HCT116 (cell line): ENCODE measurements around the gene AKR1C4. TPM values are rescaled to one million over a fixed set of nuclear protein-coding genes. Genes with fewer than 3 reads are reported as not detected.

Source experiments
- ATAC-seq: fragments of 200-7000 bp; cut with Tn5 transposase; 2 replicates; pipeline ENCODE4 v1.9.1; 2020; ENCODE audit warnings: mild to moderate bottlenecking, moderate library complexity
- BruUV-seq: library from RNA; stranded (reverse); fragments of 400-500 nt; replicated peaks from 2 replicates; lab custom pipeline; 2021; lab: Mats Ljungman, UMichigan
- CTCF ChIA-PET: fragments of 300-600 bp; sonication (Branson Sonifier 250); formaldehyde crosslinking; loops from one replicate; lab custom pipeline; 2021; ENCODE audit warnings: antibody characterized with exemption; lab: Charles Lee
- POLR2A ChIA-PET: fragments of 300-600, 350-600 bp; sonication (Branson Sonifier 250); formaldehyde crosslinking; loops from one replicate; lab custom pipeline; 2021; ENCODE audit warnings: antibody characterized with exemption; lab: Charles Lee
- RAD21 ChIA-PET, 2 experiments: fragments of 300-600 bp; sonication (Branson Sonifier 250); formaldehyde crosslinking; loops; one replicate each; lab custom pipeline; 2023; ENCODE audit warnings: low total read pairs in 2 of 2; ENCODE audit not compliant: uncharacterized antibody in 2 of 2, unreplicated experiment in 2 of 2, low non-redundant PET in 1 of 2; lab: Charles Lee
- DNase-seq: peaks from one replicate; pipeline ENCODE4 v3.0.0-alpha.2; 2010; ENCODE audit warnings: low read depth, low spot score
- H2AFZ ChIP-seq: fragments of 200-600 bp; shearing (Covaris generic), sonication (generic); 2 replicates; pipeline ENCODE4 v1.6.1; 2017; ENCODE audit warnings: low read depth, mixed run types, mixed read lengths, antibody characterized with exemption, low read length; ENCODE audit not compliant: poor library complexity, severe bottlenecking
- H3K27ac ChIP-seq: 2 replicates; pipeline ENCODE4 v1.5.1; 2012; ENCODE audit warnings: low read depth, low read length
- H3K27me3 ChIP-seq: fragments of 200-600 bp; sonication (generic); 2 replicates; pipeline ENCODE4 v1.6.1; 2016; ENCODE audit warnings: mixed run types, low read length, mixed read lengths; ENCODE audit not compliant: insufficient read depth
- H3K36me3 ChIP-seq, 2 experiments: fragments of 200-500 bp in 1 of 2; fragments of 200-600 bp in 1 of 2; sonication (Bioruptor generic) in 1 of 2; sonication (generic) in 1 of 2; 2 replicates each; pipeline versions ENCODE4 v1.5.1 to v1.6.1; 2014 to 2016; ENCODE audit warnings: low read length in 2 of 2, inconsistent platforms in 1 of 2, mixed read lengths in 1 of 2, mixed run types in 1 of 2; ENCODE audit not compliant: insufficient read depth in 2 of 2, control insufficient read depth in 1 of 2
- H3K4me1 ChIP-seq, 2 experiments: fragments of 200-600 bp in 1 of 2; sonication (generic) in 1 of 2; 2 replicates each; pipeline versions ENCODE4 v1.5.1 to v1.6.1; 2012 to 2017; ENCODE audit warnings: low read length in 2 of 2, inconsistent platforms in 1 of 2, mild to moderate bottlenecking in 1 of 2, mixed read lengths in 1 of 2, mixed run types in 1 of 2, moderate library complexity in 1 of 2; ENCODE audit not compliant: insufficient read depth in 2 of 2, control insufficient read depth in 1 of 2
- H3K4me2 ChIP-seq: fragments of 200-600 bp; sonication (generic); 2 replicates; pipeline ENCODE4 v1.6.1; 2017; ENCODE audit warnings: mixed run types, low read length, mixed read lengths
- H3K4me3 ChIP-seq, 2 experiments: fragments of 200-600 bp in 1 of 2; sonication (generic) in 1 of 2; replicated peaks in 1 of 2; 2 replicates each; pipeline ENCODE4 v1.5.1; 2011 to 2016; ENCODE audit warnings: low read length in 2 of 2, control low read depth in 1 of 2, low read depth in 1 of 2, mild to moderate bottlenecking in 1 of 2, mixed read lengths in 1 of 2, mixed run types in 1 of 2
- H3K79me2 ChIP-seq: fragments of 200-600 bp; sonication (generic); 2 replicates; pipeline ENCODE4 v1.6.1; 2017; ENCODE audit warnings: mild to moderate bottlenecking, mixed run types, low read length, moderate library complexity, mixed read lengths; ENCODE audit not compliant: insufficient read depth
- H3K9ac ChIP-seq: fragments of 200-600 bp; sonication (generic); 2 replicates; pipeline ENCODE4 v1.6.1; 2016; ENCODE audit warnings: low read length, mixed read lengths
- H3K9me2 ChIP-seq: fragments of 200-600 bp; sonication (generic), shearing (Covaris generic); 2 replicates; pipeline ENCODE4 v1.6.1; 2017; ENCODE audit warnings: mixed run types, mild to moderate bottlenecking, moderate library complexity; ENCODE audit not compliant: insufficient read depth
- H3K9me3 ChIP-seq, 2 experiments: fragments of 200-500 bp in 1 of 2; fragments of 200-600 bp in 1 of 2; sonication (Bioruptor generic) in 1 of 2; sonication (generic) in 1 of 2; 2 replicates each; pipeline ENCODE4 v1.6.1; 2014 to 2017; ENCODE audit warnings: low read length in 2 of 2, mixed read lengths in 2 of 2, inconsistent platforms in 1 of 2, low read depth in 1 of 2, mild to moderate bottlenecking in 1 of 2, mixed run types in 1 of 2, moderate library complexity in 1 of 2; ENCODE audit not compliant: control insufficient read depth in 1 of 2, insufficient read depth in 1 of 2
- H4K20me1 ChIP-seq: fragments of 200-600 bp; sonication (generic), shearing (Covaris generic); 2 replicates; pipeline ENCODE4 v1.6.1; 2017; ENCODE audit warnings: mixed run types, mild to moderate bottlenecking, moderate library complexity; ENCODE audit not compliant: insufficient read depth
- EGR1 ChIP-seq: IDR thresholded peaks from 2 replicates; pipeline ENCODE4 v1.6.1; 2012; ENCODE audit warnings: low read depth
- EZH2 ChIP-seq: fragments of 200-600 bp; sonication (generic); IDR thresholded peaks from 2 replicates; pipeline ENCODE4 v1.6.1; 2017; ENCODE audit warnings: antibody characterized with exemption, mixed run types
- EZH2phosphoT487 ChIP-seq: fragments of 200-600 bp; IDR thresholded peaks from 2 replicates; pipeline ENCODE4 v1.6.1; 2018; ENCODE audit warnings: antibody characterized with exemption, borderline replicate concordance
- FOSL1 ChIP-seq: IDR thresholded peaks from 2 replicates; pipeline ENCODE4 v1.6.1; 2012; ENCODE audit warnings: low read depth
- JUND ChIP-seq: IDR thresholded peaks from 2 replicates; pipeline ENCODE4 v1.6.1; 2012
- POLR2A ChIP-seq: IDR thresholded peaks from 2 replicates; pipeline ENCODE4 v1.7.0; 2011; ENCODE audit warnings: borderline replicate concordance; ENCODE audit not compliant: insufficient read depth, insufficient read length; ENCODE audit errors: extremely low read depth
- RAD21 ChIP-seq: IDR thresholded peaks from 2 replicates; pipeline ENCODE4 v1.6.1; 2012; ENCODE audit warnings: low read depth, mild to moderate bottlenecking
- SIN3A ChIP-seq: IDR thresholded peaks from 2 replicates; pipeline ENCODE4 v1.6.1; 2012; ENCODE audit warnings: low read depth
- SRF ChIP-seq: IDR thresholded peaks from 2 replicates; pipeline ENCODE4 v1.6.1; 2012; ENCODE audit warnings: low read depth
- TCF7L2 ChIP-seq: IDR thresholded peaks from 2 replicates; pipeline ENCODE4 v1.7.0; 2011; ENCODE audit warnings: borderline replicate concordance, inconsistent platforms; ENCODE audit not compliant: insufficient read depth, insufficient read length; ENCODE audit errors: extremely low read depth
- YY1 ChIP-seq: IDR thresholded peaks from 2 replicates; pipeline ENCODE4 v1.6.1; 2011; ENCODE audit warnings: low read length, low read depth, moderate library complexity, mild to moderate bottlenecking; ENCODE audit not compliant: insufficient replicate concordance; ENCODE audit errors: extremely low read depth
- ZFX ChIP-seq: fragments of 450-650 bp; IDR thresholded peaks from 2 replicates; pipeline ENCODE4 v1.6.1; 2017
- intact Hi-C: fragments of 100-400 bp; cut with micrococcal nuclease; formaldehyde crosslinking; loops from 2 replicates; pipeline ENCODE4 v1.10.0; 2022
- total RNA-seq: library from RNA; stranded (reverse); gene quantifications from one replicate; pipeline ENCODE4 v1.2.1, GENCODE V29; 2021; ENCODE audit not compliant: unreplicated experiment
- TF ChIP-seq, protein P1 (sequence below): IDR thresholded peaks from 2 replicates; pipeline ENCODE4 v1.6.1; 2012
- TF ChIP-seq, protein P2 (sequence below), 3 experiments: fragments of 200-600 bp in 1 of 3; sonication (generic) in 1 of 3; IDR thresholded peaks in 2 of 3; conservative IDR thresholded peaks in 1 of 3; 2 replicates each; pipeline ENCODE4 v1.5.1; 2012 to 2017; ENCODE audit warnings: low read depth in 2 of 3, low read length in 2 of 3, antibody characterized with exemption in 1 of 3, borderline replicate concordance in 1 of 3, control low read depth in 1 of 3, mild to moderate bottlenecking in 1 of 3, mixed read lengths in 1 of 3, mixed run types in 1 of 3, moderate library complexity in 1 of 3; ENCODE audit not compliant: insufficient read depth in 1 of 3

AKR1C4 gene
- total RNA-seq, 1 experiment from 2014 or later, result not detected

DNA sequence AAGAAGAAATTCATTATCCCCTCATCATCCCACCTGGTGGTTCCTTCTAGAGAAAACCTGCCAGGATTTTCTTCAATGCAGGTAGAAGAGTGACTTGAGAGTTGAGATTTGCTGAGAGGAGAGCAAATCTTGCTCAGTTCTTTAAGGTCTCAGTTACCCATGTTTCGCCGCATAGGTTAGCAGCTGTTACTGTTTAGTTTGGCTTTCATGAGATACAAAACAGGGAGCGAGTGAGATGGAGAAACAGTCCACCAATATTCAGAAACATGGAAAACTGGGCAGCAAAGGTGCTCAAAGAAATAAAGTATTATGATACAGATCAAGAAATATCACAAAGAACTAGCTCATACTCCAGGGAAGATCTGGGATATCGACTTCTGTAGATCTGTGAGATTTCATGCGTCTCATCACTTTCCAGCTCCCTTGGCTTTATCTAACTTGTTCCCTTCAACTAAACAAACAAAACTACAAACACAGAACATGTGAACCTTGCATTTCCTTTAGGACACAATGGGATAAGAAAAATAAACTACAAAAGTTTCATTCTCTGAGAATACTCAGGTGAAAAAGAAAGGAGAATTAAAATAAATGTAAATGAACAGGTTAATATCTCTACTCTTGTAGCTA, 63.4 kb downstream of the AKR1C4 start:
- H3K9me3 ChIP-seq, result no peaks in the 10 kb centered on the region
- RAD21 ChIA-PET, result no interaction called here
- ATAC-seq (no peak), DNase-seq (no peak)
- 0 out of 2 replicates have a peak, but pooled peaks cover 2% of the 10 kb centered on the region for H3K27me3 ChIP-seq
- no peaks in the 10 kb centered on the region for H4K20me1 ChIP-seq
- H3K79me2 ChIP-seq, result no peaks in the 10 kb centered on the region
- H3K4me2 ChIP-seq, result no peak overlapping the region
- no peak overlapping the region for H2AFZ ChIP-seq
- POLR2A ChIA-PET, result no interaction called here
- no peak overlapping the region for H3K4me3 ChIP-seq
- H3K4me1 ChIP-seq, result no peaks in the 10 kb centered on the region
- TF ChIP-seq EGR1 (no peak), POLR2A (no peak), RAD21 (no peak), EZH2 (no peak), FOSL1 (no peak), SIN3A (no peak), SRF (no peak), TCF7L2 (no peak), YY1 (no peak), JUND (no peak), EZH2phosphoT487 (no peak), ZFX (no peak)
- TF ChIP-seq, protein P1, sequence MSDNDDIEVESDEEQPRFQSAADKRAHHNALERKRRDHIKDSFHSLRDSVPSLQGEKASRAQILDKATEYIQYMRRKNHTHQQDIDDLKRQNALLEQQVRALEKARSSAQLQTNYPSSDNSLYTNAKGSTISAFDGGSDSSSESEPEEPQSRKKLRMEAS, result no peak
- TF ChIP-seq, protein P2, sequence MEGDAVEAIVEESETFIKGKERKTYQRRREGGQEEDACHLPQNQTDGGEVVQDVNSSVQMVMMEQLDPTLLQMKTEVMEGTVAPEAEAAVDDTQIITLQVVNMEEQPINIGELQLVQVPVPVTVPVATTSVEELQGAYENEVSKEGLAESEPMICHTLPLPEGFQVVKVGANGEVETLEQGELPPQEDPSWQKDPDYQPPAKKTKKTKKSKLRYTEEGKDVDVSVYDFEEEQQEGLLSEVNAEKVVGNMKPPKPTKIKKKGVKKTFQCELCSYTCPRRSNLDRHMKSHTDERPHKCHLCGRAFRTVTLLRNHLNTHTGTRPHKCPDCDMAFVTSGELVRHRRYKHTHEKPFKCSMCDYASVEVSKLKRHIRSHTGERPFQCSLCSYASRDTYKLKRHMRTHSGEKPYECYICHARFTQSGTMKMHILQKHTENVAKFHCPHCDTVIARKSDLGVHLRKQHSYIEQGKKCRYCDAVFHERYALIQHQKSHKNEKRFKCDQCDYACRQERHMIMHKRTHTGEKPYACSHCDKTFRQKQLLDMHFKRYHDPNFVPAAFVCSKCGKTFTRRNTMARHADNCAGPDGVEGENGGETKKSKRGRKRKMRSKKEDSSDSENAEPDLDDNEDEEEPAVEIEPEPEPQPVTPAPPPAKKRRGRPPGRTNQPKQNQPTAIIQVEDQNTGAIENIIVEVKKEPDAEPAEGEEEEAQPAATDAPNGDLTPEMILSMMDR (IDR thresholded peaks at IDR 0.05 in 2 of 3, conservative IDR thresholded peaks at IDR 0.05 in 1 of 3; ENCODE audit: borderline replicate concordance in 1 of 3, insufficient read depth in 1 of 3, low read depth in 2 of 3, low read length in 2 of 3), result no peak
- H3K9ac ChIP-seq, result no peak overlapping the region
- no peak overlapping the region for H3K27ac ChIP-seq
- H3K36me3 ChIP-seq, result no peaks in the 10 kb centered on the region
- intact Hi-C loops, result no loop called here
- CTCF ChIA-PET, result no interaction called here
- H3K9me2 ChIP-seq, result no peaks in the 10 kb centered on the region
- no TSS peak for BruUV-seq
